Skeletal muscle satellite cell (primary cell): ENCODE data around the gene PPP1R1B.

Experiments used
- H3K27me3 ChIP-seq: 2 replicates; pipeline ENCODE4 v1.7.0; 2013; ENCODE audit warnings: low read length; ENCODE audit not compliant: control insufficient read depth, insufficient read depth
- H3K36me3 ChIP-seq: 2 replicates; pipeline ENCODE4 v1.7.0; 2013; ENCODE audit warnings: mild to moderate bottlenecking, control low read depth, low read length; ENCODE audit not compliant: insufficient read depth
- H3K4me1 ChIP-seq: 2 replicates; pipeline ENCODE4 v1.7.0; 2013; ENCODE audit warnings: low read length; ENCODE audit not compliant: control insufficient read depth, insufficient read depth
- H3K4me2 ChIP-seq: 2 replicates; pipeline ENCODE4 v1.7.0; 2013; ENCODE audit warnings: mild to moderate bottlenecking, low read length
- H3K4me3 ChIP-seq: 2 replicates; pipeline ENCODE4 v1.7.0; 2013; ENCODE audit warnings: low read length
- H3K9ac ChIP-seq: 2 replicates; pipeline ENCODE4 v1.7.0; 2013; ENCODE audit warnings: mild to moderate bottlenecking, low read depth, low read length, moderate library complexity
- H3K9me3 ChIP-seq: replicated peaks from 2 replicates; pipeline ENCODE4 v1.7.0; 2013; ENCODE audit warnings: mild to moderate bottlenecking, control low read depth, low read length

The PPP1R1B gene

DNA sequence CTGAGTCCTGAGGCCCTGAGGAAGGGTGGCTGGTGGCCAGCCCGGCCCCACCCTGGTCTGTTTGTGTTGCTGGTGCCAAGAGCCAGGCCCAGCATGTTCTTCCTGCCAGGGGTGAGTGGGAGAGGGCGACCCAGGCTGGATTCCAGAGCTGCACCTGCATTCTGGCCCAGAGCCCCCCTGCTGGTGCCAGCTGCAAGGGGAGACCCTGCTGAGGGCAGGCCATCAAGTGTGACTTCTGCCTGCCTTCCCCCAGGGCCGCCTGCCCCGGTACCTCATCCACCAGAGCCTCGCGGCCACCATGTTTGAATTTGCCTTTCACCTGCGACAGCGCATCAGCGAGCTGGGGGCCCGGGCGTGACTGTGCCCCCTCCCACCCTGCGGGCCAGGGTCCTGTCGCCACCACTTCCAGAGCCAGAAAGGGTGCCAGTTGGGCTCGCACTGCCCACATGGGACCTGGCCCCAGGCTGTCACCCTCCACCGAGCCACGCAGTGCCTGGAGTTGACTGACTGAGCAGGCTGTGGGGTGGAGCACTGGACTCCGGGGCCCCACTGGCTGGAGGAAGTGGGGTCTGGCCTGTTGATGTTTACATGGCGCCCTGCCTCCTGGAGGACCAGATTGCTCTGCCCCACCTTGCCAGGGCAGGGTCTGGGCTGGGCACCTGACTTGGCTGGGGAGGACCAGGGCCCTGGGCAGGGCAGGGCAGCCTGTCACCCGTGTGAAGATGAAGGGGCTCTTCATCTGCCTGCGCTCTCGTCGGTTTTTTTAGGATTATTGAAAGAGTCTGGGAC, 36.0 kb downstream of the PPP1R1B start:
- H3K4me2 ChIP-seq: no peak overlapping the region
- H3K4me1 ChIP-seq: peaks cover 20% of the 10 kb centered on the region
- H3K9ac ChIP-seq: no peak overlapping the region
- H3K27me3 ChIP-seq: peaks cover 23% of the 10 kb centered on the region
- H3K9me3 ChIP-seq: no peaks in the 10 kb centered on the region
- H3K4me3 ChIP-seq: no peak overlapping the region
- H3K36me3 ChIP-seq: peaks cover 27% of the 10 kb centered on the region

DNA sequence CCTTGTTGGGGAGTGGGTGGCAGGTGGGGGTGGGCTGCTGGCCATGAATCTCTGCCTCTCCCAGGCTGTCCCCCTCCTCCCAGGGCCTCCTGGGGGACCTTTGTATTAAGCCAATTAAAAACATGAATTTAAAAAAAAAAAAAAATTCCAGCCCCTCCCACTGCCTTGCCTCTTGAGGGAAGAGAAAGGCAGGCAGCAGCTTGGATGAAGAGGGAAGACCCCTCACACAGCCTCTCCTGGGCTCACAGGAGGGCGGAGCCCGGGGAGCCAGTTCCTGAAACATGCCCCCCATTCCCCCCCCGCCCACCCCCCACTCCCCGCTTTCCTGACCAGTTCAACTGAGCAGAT, 36.6 kb downstream of the PPP1R1B start:
- Histone ChIP-seq H3K9ac (no peak overlapping the region), H3K36me3 (peaks cover 22% of the 10 kb centered on the region), H3K4me2 (no peak overlapping the region), H3K4me1 (peaks cover 22% of the 10 kb centered on the region), H3K9me3 (no peaks in the 10 kb centered on the region), H3K27me3 (peaks cover 24% of the 10 kb centered on the region), H3K4me3 (no peak overlapping the region)

- no peaks in the 10 kb centered on the region for H3K9me3 ChIP-seq
- H3K4me1 ChIP-seq: peaks cover 26% of the 10 kb centered on the region
- H3K4me3 ChIP-seq: no peak overlapping the region
- H3K36me3 ChIP-seq: peaks cover 21% of the 10 kb centered on the region
- H3K9ac ChIP-seq: no peak overlapping the region
- no peak overlapping the region for H3K4me2 ChIP-seq
- peaks cover 29% of the 10 kb centered on the region for H3K27me3 ChIP-seq
Measured at GRCh38 chr17:39663688-39664580, 37.2 kb downstream of the PPP1R1B start.

- Histone ChIP-seq H3K27me3 (peaks cover 37% of the 10 kb centered on the region), H3K4me3 (no peak within 1 kb of the TSS), H3K36me3 (peaks cover 21% of the 10 kb centered on the region), H3K4me2 (no peak within 1 kb of the TSS), H3K9ac (no peak within 1 kb of the TSS), H3K9me3 (no peaks in the 10 kb centered on the region), H3K4me1 (peaks cover 26% of the 10 kb centered on the region)
Measured at GRCh38 chr17:39664581-39665561, 38.1 kb downstream of the PPP1R1B start, which contains the start of gene TCAP. Gene TCAP (plus strand): TSS chr17:39665349. CDS start chr17:39665360, 11 bp downstream.

DNA sequence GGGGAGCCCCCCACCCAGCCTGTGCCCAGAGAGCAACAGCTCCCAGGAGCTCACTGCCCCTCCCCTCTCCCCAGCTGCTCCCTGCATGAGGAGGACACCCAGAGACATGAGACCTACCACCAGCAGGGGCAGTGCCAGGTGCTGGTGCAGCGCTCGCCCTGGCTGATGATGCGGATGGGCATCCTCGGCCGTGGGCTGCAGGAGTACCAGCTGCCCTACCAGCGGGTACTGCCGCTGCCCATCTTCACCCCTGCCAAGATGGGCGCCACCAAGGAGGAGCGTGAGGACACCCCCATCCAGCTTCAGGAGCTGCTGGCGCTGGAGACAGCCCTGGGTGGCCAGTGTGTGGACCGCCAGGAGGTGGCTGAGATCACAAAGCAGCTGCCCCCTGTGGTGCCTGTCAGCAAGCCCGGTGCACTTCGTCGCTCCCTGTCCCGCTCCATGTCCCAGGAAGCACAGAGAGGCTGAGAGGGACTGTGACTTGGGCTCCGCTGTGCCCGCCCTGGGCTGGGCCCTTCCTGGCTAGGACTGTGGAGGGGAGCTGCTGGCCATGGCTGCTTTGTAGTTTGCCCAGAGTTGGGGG, 39.0 kb downstream of the PPP1R1B start:
- no peak overlapping the region for H3K4me3 ChIP-seq
- H3K27me3 ChIP-seq: peaks cover 46% of the 10 kb centered on the region
- no peak overlapping the region for H3K4me2 ChIP-seq
- H3K36me3 ChIP-seq: peaks cover 14% of the 10 kb centered on the region
- no peaks in the 10 kb centered on the region for H3K9me3 ChIP-seq
- no peak overlapping the region for H3K9ac ChIP-seq
- peaks cover 26% of the 10 kb centered on the region for H3K4me1 ChIP-seq

GRCh38 chr17:39666231-39666600, 39.5 kb downstream of the PPP1R1B start:
- H3K27me3 ChIP-seq: peaks cover 50% of the 10 kb centered on the region
- peaks cover 26% of the 10 kb centered on the region for H3K4me1 ChIP-seq
- no peaks in the 10 kb centered on the region for H3K9me3 ChIP-seq
- H3K4me3 ChIP-seq: no peak overlapping the region
- peaks cover 9% of the 10 kb centered on the region for H3K36me3 ChIP-seq
- no peak overlapping the region for H3K9ac ChIP-seq
- no peak overlapping the region for H3K4me2 ChIP-seq

DNA sequence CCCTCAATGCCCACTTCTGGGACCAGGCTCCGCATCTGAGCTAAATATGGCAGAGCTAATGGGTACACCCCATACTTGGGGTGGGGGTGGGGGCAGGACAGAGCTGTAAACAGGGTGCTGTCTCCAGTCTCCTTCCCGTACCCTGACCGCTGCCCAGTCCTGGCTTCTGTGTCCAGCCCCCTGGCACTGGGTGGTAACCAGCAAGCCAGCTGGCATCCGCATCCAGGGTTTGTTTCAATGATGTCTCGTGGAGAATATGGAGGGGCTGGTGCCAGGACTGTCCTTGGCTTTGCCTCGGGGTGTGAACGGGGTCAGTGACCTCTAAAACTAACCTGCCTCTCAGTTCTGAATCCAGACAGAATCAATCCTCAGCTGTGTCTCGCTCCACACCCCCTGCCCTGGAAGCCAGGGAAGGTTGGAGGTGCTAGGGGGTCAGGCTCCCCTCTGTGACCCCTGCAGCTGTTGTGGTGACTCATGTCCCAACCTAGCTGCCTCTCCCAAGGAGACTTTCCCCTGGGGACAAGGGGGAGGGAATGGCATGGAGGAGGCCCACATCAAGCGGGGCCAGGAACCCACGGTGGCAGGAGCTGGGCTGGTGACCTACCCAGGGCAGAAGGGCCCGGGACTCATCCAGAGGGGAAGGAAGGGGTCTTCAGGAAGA, 40.0 kb downstream of the PPP1R1B start:
- Histone ChIP-seq H3K36me3 (peaks cover 5% of the 10 kb centered on the region), H3K9ac (no peak overlapping the region), H3K27me3 (peaks cover 56% of the 10 kb centered on the region), H3K9me3 (no peaks in the 10 kb centered on the region), H3K4me1 (peaks cover 26% of the 10 kb centered on the region), H3K4me2 (peak overlapping the region; percentile 28), H3K4me3 (no peak overlapping the region)

- Histone ChIP-seq H3K4me1 (peaks cover 26% of the 10 kb centered on the region), H3K9ac (no peak overlapping the region), H3K4me2 (peak overlapping the region; percentile 28), H3K4me3 (no peak overlapping the region), H3K36me3 (peaks cover 3% of the 10 kb centered on the region), H3K9me3 (no peaks in the 10 kb centered on the region), H3K27me3 (peaks cover 59% of the 10 kb centered on the region)
Measured at GRCh38 chr17:39667262-39667944, 40.7 kb downstream of the PPP1R1B start.

DNA sequence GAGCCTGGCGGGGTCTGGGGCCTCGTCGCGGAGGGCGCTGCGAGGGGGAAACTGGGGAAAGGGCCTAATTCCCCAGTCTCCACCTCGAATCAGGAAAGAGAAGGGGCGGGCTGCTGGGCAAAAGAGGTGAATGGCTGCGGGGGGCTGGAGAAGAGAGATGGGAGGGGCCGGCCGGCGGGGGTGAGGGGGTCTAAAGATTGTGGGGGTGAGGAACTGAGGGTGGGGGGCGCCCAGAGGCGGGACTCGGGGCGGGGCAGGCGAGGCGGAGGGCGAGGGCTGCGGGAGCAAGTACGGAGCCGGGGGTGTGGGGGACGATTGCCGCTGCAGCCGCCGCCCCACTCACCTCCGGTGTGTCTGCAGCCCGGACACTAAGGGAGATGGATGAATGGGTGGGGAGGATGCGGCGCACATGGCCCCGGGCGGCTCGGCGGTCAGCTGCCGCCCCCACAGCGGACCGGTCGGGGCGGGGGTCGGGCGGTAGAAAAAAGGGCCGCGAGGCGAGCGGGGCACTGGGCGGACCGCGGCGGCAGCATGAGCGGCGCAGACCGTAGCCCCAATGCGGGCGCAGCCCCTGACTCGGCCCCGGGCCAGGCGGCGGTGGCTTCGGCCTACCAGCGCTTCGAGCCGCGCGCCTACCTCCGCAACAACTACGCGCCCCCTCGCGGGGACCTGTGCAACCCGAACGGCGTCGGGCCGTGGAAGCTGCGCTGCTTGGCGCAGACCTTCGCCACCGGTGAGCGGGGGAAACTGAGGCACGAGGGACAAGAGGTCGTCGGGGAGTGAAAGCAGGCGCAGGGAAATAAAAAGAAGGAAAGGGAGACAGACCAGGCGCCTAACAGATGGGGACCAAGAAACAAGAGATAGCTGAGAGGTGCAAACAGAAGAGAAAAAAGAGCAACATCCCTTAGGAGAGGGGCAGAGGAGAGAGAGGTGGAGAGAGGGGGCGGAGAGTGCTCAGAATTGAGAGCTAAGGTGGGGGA, 41.5 kb downstream of the PPP1R1B start, which contains the start of gene PNMT:
Gene PNMT (plus strand): TSS at position 509 of the 980 bp plus-strand sequence. CDS start 23 bp downstream, at position 532.
- peak within 1 kb of the TSS; percentile 57 for H3K4me3 ChIP-seq
- H3K36me3 ChIP-seq: no peaks in the 10 kb centered on the region
- H3K4me2 ChIP-seq: peak within 1 kb of the TSS; percentile 84
- no peaks in the 10 kb centered on the region for H3K9me3 ChIP-seq
- H3K9ac ChIP-seq: peak within 1 kb of the TSS; percentile 25
- peaks cover 59% of the 10 kb centered on the region for H3K27me3 ChIP-seq
- peaks cover 26% of the 10 kb centered on the region for H3K4me1 ChIP-seq
